ENCODE results near the gene DIAPH2. TPM values are rescaled to one million over a fixed set of nuclear protein-coding genes. Genes with fewer than 3 reads are reported as not detected.

The DIAPH2 gene
- total RNA-seq, 2 donors from 2014 or later: 12.5 to 18.3 TPM

DNA sequence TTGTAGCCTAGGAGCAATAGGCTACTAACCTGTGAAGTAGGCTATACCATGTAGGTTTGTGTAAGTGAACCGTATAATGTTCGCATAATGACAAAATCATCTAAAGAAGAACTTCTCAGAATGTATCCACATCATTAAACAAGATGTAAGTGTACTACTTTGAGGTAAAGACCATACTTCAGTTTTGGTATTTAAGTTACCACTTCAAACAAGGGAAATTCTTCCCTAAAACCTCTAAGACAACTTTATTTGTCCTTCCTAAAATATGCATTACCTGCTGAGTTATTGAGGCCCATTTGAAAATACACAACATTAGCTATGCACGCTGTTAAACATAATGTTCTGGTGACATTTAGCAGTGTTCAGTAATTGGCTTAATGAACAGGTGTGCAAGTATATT is 381.7 kb downstream of the DIAPH2 start:
- ATAC-seq (no peak), DNase-seq (no peak)
- no peaks in the 10 kb centered on the region for H3K9me3 ChIP-seq (ENCODE audit: control insufficient read depth, low read length, poor library complexity, severe bottlenecking)
- no peak overlapping the region for H3K27ac Mint-ChIP-seq
- no peaks in the 10 kb centered on the region for H3K36me3 Mint-ChIP-seq (ENCODE audit: low read depth)
- H3K4me3 Mint-ChIP-seq: no peak overlapping the region
- peaks cover 3% of the 10 kb centered on the region for H3K4me1 Mint-ChIP-seq
- H3K27me3 Mint-ChIP-seq: no peaks in the 10 kb centered on the region

- H3K9me3 ChIP-seq (ENCODE audit: control insufficient read depth, low read length, poor library complexity, severe bottlenecking): no peaks in the 10 kb centered on the region
- Mint-ChIP-seq H3K27me3 (no peaks in the 10 kb centered on the region), H3K27ac (no peak overlapping the region), H3K4me3 (no peak overlapping the region), H3K4me1 (no peaks in the 10 kb centered on the region), H3K36me3 (ENCODE audit: low read depth) (no peaks in the 10 kb centered on the region)
- ATAC-seq (no peak), DNase-seq (no peak)
Measured at GRCh38 chrX:97070346-97070745, 385.7 kb downstream of the DIAPH2 start.

DNA sequence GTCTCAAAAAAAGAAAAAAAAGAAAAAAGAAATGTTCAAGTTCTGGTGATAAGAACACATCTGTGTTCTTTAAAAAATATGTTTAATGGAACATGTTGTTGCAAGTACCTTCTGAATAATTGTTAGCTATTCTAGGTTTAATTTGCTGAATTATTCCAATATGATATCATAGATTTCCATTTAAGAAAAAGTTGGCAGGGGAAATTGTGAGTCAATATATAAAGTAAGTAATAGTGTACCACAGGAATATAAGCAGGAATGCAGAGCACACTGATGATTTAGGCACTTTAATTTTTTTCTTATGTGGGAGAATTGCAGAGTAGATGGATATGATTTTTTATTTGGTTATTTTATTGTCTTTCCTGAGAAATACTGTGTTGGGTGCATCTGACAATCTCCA is 389.8 kb downstream of the DIAPH2 start:
- DNase-seq: no peak
- Mint-ChIP-seq H3K27ac (no peak overlapping the region), H3K36me3 (ENCODE audit: low read depth) (peaks cover 2% of the 10 kb centered on the region), H3K4me1 (no peaks in the 10 kb centered on the region), H3K4me3 (no peak overlapping the region), H3K27me3 (no peaks in the 10 kb centered on the region)
- ATAC-seq: no peak
- H3K9me3 ChIP-seq (ENCODE audit: control insufficient read depth, low read length, poor library complexity, severe bottlenecking): no peaks in the 10 kb centered on the region

GRCh38 chrX:97089116-97089515 is 404.5 kb downstream of the DIAPH2 start:
- DNase-seq: no peak
- peaks cover 2% of the 10 kb centered on the region for H3K36me3 Mint-ChIP-seq (ENCODE audit: low read depth)
- ATAC-seq: no peak
- no peak overlapping the region for H3K27ac Mint-ChIP-seq
- no peaks in the 10 kb centered on the region for H3K9me3 ChIP-seq (ENCODE audit: control insufficient read depth, low read length, poor library complexity, severe bottlenecking)
- H3K27me3 Mint-ChIP-seq: no peaks in the 10 kb centered on the region
- no peaks in the 10 kb centered on the region for H3K4me1 Mint-ChIP-seq
- no peak overlapping the region for H3K4me3 Mint-ChIP-seq

DNA sequence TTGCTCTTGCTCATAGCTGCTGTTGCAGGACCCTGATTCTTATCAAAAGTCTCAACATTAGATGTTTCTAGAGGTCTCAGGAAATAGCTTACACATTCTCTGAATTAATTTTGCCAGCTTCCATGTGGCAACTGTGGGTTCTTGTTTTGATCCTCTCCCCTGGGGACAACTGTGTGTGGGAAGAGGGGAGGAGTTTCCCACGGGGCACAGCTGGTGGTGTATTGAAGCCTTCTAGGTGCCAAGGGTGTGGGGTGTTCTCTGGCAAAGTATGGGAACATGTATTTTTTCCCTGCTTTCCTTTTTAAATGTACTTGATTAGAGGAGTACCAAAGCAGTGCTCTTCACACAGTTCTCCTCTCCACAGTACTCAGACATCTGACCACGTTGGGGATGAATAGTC is 411.7 kb downstream of the DIAPH2 start:
- no peaks in the 10 kb centered on the region for H3K9me3 ChIP-seq (ENCODE audit: control insufficient read depth, low read length, poor library complexity, severe bottlenecking)
- Mint-ChIP-seq H3K4me1 (no peaks in the 10 kb centered on the region), H3K27ac (no peak overlapping the region), H3K36me3 (ENCODE audit: low read depth) (peaks cover 2% of the 10 kb centered on the region), H3K4me3 (no peak overlapping the region), H3K27me3 (no peaks in the 10 kb centered on the region)
- DNase-seq: no peak
- ATAC-seq: no peak

DNA sequence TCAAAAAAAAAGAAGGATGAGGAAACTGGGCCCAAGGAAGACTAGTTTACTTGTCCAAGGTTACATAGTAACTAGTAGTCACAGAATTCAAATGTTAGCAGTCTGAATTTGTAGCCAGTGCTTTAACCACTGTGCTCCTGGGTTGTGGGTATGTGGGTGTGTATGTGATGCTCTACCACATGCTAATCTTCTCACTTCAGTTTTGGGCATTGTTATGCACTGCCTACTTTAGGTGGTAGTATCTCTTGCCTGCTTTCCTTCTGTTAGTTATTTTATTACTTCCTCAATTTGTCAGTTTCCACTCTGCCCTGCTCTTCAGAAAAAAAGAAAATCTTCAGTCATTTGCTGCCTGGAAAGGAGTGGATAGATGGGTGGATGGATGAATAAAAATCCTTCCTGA is 418.3 kb downstream of the DIAPH2 start:
- Mint-ChIP-seq H3K4me3 (no peak overlapping the region), H3K27me3 (no peaks in the 10 kb centered on the region), H3K4me1 (no peaks in the 10 kb centered on the region), H3K36me3 (ENCODE audit: low read depth) (peaks cover 6% of the 10 kb centered on the region), H3K27ac (no peak overlapping the region)
- no peaks in the 10 kb centered on the region for H3K9me3 ChIP-seq (ENCODE audit: control insufficient read depth, low read length, poor library complexity, severe bottlenecking)
- DNase-seq (no peak), ATAC-seq (no peak)

GRCh38 chrX:97109730-97110129 is 425.1 kb downstream of the DIAPH2 start:
- no peak for ATAC-seq
- no peaks in the 10 kb centered on the region for H3K9me3 ChIP-seq (ENCODE audit: control insufficient read depth, low read length, poor library complexity, severe bottlenecking)
- Mint-ChIP-seq H3K4me1 (no peaks in the 10 kb centered on the region), H3K36me3 (ENCODE audit: low read depth) (no peaks in the 10 kb centered on the region), H3K27me3 (no peaks in the 10 kb centered on the region), H3K4me3 (no peak overlapping the region), H3K27ac (no peak overlapping the region)
- DNase-seq: no peak

GRCh38 chrX:97117572-97117971 is 432.9 kb downstream of the DIAPH2 start:
- no peak for ATAC-seq
- no peaks in the 10 kb centered on the region for H3K36me3 Mint-ChIP-seq (ENCODE audit: low read depth)
- no peaks in the 10 kb centered on the region for H3K9me3 ChIP-seq (ENCODE audit: control insufficient read depth, low read length, poor library complexity, severe bottlenecking)
- H3K4me3 Mint-ChIP-seq: no peak overlapping the region
- H3K27ac Mint-ChIP-seq: no peak overlapping the region
- no peaks in the 10 kb centered on the region for H3K4me1 Mint-ChIP-seq
- no peak for DNase-seq
- H3K27me3 Mint-ChIP-seq: no peaks in the 10 kb centered on the region

DNA sequence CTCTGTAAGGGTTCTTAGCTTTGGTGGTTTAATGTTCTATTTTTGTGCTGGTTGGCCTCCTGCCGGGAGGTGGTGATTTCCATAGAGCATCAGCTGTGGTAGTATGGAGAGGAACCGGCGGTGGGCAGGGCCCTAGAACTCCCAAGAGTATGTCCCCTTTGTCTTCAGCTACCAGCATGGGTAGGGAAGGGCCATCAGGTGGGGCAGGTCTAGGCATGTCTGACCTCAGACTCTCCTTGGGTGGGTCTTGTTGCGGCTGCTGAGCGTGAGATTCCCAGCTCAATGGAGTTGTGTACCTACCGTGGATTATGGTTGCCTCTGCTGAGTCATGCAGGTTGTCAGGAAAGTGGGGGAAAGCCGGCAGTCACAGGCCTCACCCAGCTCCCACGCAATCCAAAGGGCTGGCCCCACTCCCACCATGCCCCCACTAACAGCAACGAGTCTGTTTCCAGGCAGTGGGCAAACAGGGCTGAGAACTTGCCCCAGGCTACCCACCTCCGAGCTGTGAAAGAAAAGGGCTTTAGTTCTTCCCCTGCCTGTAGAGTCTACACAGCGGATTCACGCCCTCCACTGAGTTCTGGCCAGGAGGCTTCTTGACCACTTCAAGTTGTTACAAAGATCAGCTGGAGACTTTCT is 434.9 kb downstream of the DIAPH2 start:
- no peak for DNase-seq
- Mint-ChIP-seq H3K27ac (no peak overlapping the region), H3K27me3 (no peaks in the 10 kb centered on the region), H3K4me1 (no peaks in the 10 kb centered on the region), H3K36me3 (ENCODE audit: low read depth) (no peaks in the 10 kb centered on the region), H3K4me3 (no peak overlapping the region)
- H3K9me3 ChIP-seq (ENCODE audit: control insufficient read depth, low read length, poor library complexity, severe bottlenecking): no peaks in the 10 kb centered on the region
- no peak for ATAC-seq

GRCh38 chrX:97123001-97123400 is 438.4 kb downstream of the DIAPH2 start:
- no peak overlapping the region for H3K27ac Mint-ChIP-seq
- H3K4me3 Mint-ChIP-seq: no peak overlapping the region
- peaks cover 2% of the 10 kb centered on the region for H3K36me3 Mint-ChIP-seq (ENCODE audit: low read depth)
- H3K27me3 Mint-ChIP-seq: no peaks in the 10 kb centered on the region
- H3K4me1 Mint-ChIP-seq: no peaks in the 10 kb centered on the region
- no peaks in the 10 kb centered on the region for H3K9me3 ChIP-seq (ENCODE audit: control insufficient read depth, low read length, poor library complexity, severe bottlenecking)
- DNase-seq: no peak
- no peak for ATAC-seq

DNA sequence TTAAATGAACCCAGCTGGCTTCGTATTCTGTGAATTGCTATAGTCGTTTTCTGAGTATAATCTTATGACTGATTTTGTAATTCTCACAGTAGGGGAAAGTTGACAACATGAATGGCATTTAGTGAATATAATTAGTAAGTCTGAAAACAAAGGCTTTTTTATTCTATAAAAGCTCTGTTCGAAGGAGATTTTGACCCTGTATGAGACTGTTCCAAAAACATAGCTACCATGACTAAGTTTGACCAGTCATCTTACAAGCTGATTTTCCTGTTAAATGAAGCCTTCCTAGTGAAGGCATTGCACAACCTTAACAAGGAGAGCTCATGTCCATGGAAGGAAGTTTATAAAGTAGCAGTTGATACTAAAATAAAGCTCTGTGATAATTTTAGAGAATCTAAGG is 441.4 kb downstream of the DIAPH2 start:
- no peaks in the 10 kb centered on the region for H3K4me1 Mint-ChIP-seq
- H3K9me3 ChIP-seq (ENCODE audit: control insufficient read depth, low read length, poor library complexity, severe bottlenecking): no peaks in the 10 kb centered on the region
- H3K36me3 Mint-ChIP-seq (ENCODE audit: low read depth): peaks cover 2% of the 10 kb centered on the region
- H3K27ac Mint-ChIP-seq: no peak overlapping the region
- no peaks in the 10 kb centered on the region for H3K27me3 Mint-ChIP-seq
- DNase-seq (no peak), ATAC-seq (no peak)
- H3K4me3 Mint-ChIP-seq: no peak overlapping the region

- H3K9me3 ChIP-seq (ENCODE audit: control insufficient read depth, low read length, poor library complexity, severe bottlenecking): no peaks in the 10 kb centered on the region
- no peaks in the 10 kb centered on the region for H3K4me1 Mint-ChIP-seq
- DNase-seq (no peak), ATAC-seq (no peak)
- H3K36me3 Mint-ChIP-seq (ENCODE audit: low read depth): no peaks in the 10 kb centered on the region
- no peak overlapping the region for H3K27ac Mint-ChIP-seq
- no peak overlapping the region for H3K4me3 Mint-ChIP-seq
- no peaks in the 10 kb centered on the region for H3K27me3 Mint-ChIP-seq
Measured at GRCh38 chrX:97132664-97133415, 448.2 kb downstream of the DIAPH2 start.

DNA sequence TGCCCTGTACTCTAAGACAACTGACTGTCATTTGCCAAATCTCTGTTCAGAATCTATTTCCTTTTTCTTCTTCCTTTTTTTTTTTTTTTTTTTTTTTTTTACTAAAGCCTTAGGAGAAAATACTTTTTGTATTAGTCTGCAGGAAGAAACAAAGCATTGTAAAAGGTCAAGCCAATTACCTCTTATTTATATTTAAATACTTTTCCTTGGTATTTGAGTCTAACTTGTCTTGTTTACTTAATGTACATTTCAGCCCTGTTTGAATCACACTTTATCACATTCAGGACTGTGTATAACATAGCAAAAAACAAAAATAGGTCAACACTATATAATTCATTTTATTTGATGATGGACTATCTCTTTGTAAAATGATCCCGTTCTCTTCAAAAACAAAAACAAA is 461.3 kb downstream of the DIAPH2 start:
- no peak for ATAC-seq
- no peak overlapping the region for H3K4me3 Mint-ChIP-seq

GRCh38 chrX:97155816-97156215 is 471.2 kb downstream of the DIAPH2 start:
- no peak overlapping the region for H3K4me3 Mint-ChIP-seq
- H3K27ac Mint-ChIP-seq: no peak overlapping the region
- H3K9me3 ChIP-seq (ENCODE audit: control insufficient read depth, low read length, poor library complexity, severe bottlenecking): no peaks in the 10 kb centered on the region
- H3K4me1 Mint-ChIP-seq: no peaks in the 10 kb centered on the region
- DNase-seq: no peak
- H3K27me3 Mint-ChIP-seq: no peaks in the 10 kb centered on the region
- no peaks in the 10 kb centered on the region for H3K36me3 Mint-ChIP-seq (ENCODE audit: low read depth)
- no peak for ATAC-seq

More for the DNA sequence above, 461.3 kb downstream of the DIAPH2 start:
- no peak overlapping the region for H3K27ac Mint-ChIP-seq
- DNase-seq: no peak
- H3K9me3 ChIP-seq (ENCODE audit: control insufficient read depth, low read length, poor library complexity, severe bottlenecking): no peaks in the 10 kb centered on the region
- no peaks in the 10 kb centered on the region for H3K4me1 Mint-ChIP-seq
- peaks cover 2% of the 10 kb centered on the region for H3K36me3 Mint-ChIP-seq (ENCODE audit: low read depth)
- no peaks in the 10 kb centered on the region for H3K27me3 Mint-ChIP-seq
